Measurements from ENCODE around the gene CCDC183.
"Not testable (repeated sequence)": the region's sequence is repeated elsewhere in the genome, so short reads cannot be mapped to it uniquely, and the experiment has no call there.

Gene CCDC183

GRCh38 chr9:136785565-136786355, 10.4 kb upstream of the CCDC183 start:
- not testable (repeated sequence) for DNase-seq (ENCODE audit: low spot score)

GRCh38 chr9:136786451-136786850, 9.7 kb upstream of the CCDC183 start:
- DNase-seq (ENCODE audit: low spot score) = no peak

GRCh38 chr9:136786983-136787382, 9.2 kb upstream of the CCDC183 start:
- DNase-seq (ENCODE audit: low spot score) = not testable (repeated sequence)

- DNase-seq (ENCODE audit: low spot score) = peak; percentile 87
Observed at GRCh38 chr9:136787690-136788400, 8.3 kb upstream of the CCDC183 start.

GRCh38 chr9:136788644-136789522, 7.3 kb upstream of the CCDC183 start:
- DNase-seq (ENCODE audit: low spot score) = not testable (repeated sequence)

- DNase-seq (ENCODE audit: low spot score) = no peak
Observed at GRCh38 chr9:136789523-136789937, 6.6 kb upstream of the CCDC183 start.

- peak; percentile 99 for DNase-seq (ENCODE audit: low spot score)
Observed at GRCh38 chr9:136790640-136791515, 5.3 kb upstream of the CCDC183 start, which contains the start of gene TMEM141. Gene TMEM141 (plus strand): TSS chr9:136791344. CDS start chr9:136791371, 27 bp downstream.

- peak; percentile 82 for DNase-seq (ENCODE audit: low spot score)
Observed at GRCh38 chr9:136791516-136792276, 4.4 kb upstream of the CCDC183 start.

- no peak for DNase-seq (ENCODE audit: low spot score)
Observed at GRCh38 chr9:136792321-136793085, 3.6 kb upstream of the CCDC183 start.

GRCh38 chr9:136793086-136793946, 2.8 kb upstream of the CCDC183 start:
- peak; percentile 42 for DNase-seq (ENCODE audit: low spot score)

GRCh38 chr9:136794281-136794999, 1.7 kb upstream of the CCDC183 start:
- no peak for DNase-seq (ENCODE audit: low spot score)

- DNase-seq (ENCODE audit: low spot score) = no peak
Observed at GRCh38 chr9:136795000-136795348, 1.2 kb upstream of the CCDC183 start.

GRCh38 chr9:136796775-136797347, 723 bp downstream of the CCDC183 start:
- DNase-seq (ENCODE audit: low spot score) = not testable (repeated sequence)

GRCh38 chr9:136798708-136799078, 2.6 kb downstream of the CCDC183 start:
- no peak for DNase-seq (ENCODE audit: low spot score)

- no peak for DNase-seq (ENCODE audit: low spot score)
Observed at GRCh38 chr9:136799079-136799853, 3.1 kb downstream of the CCDC183 start.

- DNase-seq (ENCODE audit: low spot score) = peak; percentile 92
Observed at GRCh38 chr9:136799854-136800657, 3.9 kb downstream of the CCDC183 start.

Data from NAMALWA (cell line).